ENCODE measurements around the gene GRM8.

GRM8 gene

DNA sequence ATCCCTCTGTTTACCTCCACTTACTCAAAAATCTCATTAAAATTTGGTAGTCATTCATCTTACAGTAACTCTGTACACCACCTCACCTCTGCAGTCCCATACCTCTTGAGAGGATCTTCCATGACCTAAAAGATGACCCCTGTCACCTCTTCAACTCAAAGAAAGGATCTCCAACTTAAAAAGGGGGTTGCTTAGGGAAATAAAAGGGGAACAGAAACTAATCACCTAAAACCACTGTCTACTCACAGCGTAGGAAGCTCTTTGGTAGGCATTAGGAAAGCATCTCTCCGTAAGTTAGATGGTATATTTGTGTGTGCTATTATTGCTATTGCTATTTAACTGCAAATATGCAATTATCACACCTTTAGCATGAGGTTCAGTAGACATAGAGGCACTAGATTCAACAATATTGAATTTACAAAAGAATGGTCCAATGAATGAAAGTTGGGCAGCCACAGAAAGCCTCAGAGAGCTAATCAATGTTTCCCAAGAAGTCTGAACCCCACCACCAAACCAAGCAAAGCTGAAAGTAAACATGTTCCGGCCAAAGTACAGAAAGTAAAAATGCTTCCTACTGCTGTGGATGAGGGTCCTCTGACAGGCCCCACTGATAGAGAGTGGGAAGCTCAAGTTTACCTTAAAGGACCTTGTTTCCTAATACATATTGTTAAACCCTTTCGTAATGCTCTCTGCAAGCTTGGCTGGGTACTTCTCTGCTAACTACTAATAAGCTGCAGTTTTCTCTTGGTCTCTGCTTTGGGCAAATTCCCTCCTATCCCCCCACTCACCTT, 105.8 kb downstream of the GRM8 start:
- no peak for DNase-seq

DNA sequence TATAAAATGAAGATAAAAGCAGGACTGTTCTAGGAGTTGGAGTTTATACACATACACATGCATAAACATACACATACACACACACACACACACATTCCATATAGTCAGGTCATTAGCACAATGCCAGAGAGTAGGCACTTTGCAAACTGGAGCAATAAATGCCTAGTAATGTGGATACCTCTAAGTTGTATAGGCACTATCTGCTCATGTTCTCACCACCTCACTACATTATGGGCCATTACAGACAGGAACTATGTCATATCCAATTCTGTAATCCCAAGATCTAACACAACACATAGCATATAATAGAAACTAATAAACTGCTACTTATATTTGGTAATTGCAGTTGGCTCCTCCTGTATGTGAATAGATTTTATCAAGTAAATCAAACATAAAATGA, 115.6 kb downstream of the GRM8 start:
- no peak for DNase-seq

- no peak for DNase-seq
These were observed 116.8 kb downstream of the GRM8 start for GRCh38 chr7:127135871-127136485.

DNA sequence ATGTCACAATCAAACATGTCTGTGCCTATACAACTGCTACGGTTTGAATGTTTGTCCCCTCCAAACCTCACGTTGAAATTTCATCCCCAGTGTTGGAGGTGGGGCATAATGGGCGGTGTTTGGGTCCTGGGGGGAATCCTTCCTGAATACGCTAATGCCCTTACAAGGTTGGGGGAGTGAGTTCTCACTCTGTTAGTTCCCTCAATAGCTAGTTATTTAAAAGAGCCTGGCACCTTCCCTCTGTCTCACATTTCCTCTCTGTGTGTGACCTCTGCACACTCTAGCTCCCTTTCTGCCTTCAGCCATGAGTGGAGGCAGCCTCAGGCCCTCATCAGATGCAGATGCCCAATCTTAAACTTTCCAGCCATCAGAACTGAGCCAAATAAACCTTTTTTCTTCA, 129.5 kb downstream of the GRM8 start:
- no peak for DNase-seq

DNA sequence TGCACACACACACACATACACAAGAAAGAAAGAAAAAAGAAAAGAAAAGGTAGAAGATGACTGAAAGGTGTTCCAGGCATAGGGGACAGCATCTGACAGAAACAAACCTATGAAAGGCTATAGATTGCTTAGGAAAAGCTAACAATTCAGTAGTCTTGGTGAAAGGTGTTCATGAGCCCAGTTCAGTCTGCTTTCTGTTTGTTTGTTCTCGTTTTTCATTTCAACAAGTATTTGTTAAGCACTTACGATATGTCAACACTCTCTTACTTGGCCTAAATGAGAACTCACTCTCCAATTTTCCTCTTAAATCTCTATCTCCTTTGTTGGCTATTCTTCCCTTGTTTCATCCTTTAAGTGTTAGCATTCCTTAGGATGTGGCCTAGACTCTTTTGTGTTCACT, 133.2 kb downstream of the GRM8 start:
- DNase-seq: no peak

DNA sequence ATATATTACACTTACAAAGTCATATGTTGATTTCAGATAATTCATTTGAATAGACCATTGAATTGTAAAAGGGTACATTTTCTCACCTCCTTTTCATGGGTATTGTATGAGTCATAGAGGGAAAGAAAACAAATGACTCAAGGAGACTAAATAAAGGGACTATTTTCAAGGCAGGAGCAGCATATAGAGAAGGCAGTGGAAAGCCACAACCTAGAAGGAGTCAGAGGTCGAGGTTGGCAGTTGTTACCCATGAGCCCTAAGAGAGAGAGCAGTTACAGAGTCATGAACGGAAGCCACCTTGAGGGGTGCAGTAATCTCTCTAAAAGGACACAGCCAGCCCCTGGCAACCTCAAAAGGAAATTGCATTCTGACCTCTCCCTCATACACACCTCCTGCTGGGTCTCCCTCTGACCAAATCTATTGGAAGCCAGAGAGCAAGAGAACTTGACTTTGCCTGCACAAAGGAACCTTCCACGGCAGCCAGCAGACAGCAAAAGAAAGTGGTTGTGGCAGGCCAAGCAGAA, 137.9 kb downstream of the GRM8 start:
- DNase-seq: no peak

DNA sequence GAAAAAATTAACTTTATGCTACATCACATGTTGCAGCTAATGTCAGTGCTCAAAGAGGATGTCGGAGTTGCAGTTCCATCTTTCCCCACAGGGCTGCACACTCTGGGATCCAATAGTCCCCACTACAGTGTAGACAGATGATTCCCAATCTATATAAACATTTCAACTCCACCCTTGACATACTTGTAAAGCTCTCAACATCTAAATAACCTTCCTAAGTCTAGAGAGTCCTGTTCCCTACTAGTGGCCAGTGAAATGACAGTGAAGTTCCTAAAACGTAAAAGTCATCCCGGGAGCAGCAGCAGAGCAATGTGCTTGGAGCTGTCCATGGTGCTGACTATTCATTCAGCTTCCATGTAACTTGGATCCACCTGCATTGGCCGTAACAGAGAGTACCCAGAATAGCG, 145.1 kb downstream of the GRM8 start:
- peak; percentile 38 for DNase-seq

DNA sequence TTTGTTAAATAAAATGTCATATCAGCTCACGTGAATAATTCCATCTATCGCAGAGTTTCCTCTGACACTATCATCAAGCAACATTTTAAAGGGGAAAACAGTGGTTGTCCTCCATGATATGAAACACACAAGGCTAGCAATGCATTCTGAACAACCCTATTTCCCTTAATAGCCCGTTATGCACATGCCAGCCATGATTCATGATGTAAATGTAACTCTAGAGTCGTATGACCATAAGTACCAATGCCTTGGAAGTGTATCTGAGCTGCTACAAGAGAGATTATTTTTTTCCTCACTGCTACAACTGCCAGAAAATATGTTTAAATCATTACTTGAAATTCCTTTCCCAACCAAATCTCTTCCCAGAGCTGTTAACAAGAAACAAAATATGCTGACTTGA, 159.4 kb downstream of the GRM8 start:
- DNase-seq: no peak

DNA sequence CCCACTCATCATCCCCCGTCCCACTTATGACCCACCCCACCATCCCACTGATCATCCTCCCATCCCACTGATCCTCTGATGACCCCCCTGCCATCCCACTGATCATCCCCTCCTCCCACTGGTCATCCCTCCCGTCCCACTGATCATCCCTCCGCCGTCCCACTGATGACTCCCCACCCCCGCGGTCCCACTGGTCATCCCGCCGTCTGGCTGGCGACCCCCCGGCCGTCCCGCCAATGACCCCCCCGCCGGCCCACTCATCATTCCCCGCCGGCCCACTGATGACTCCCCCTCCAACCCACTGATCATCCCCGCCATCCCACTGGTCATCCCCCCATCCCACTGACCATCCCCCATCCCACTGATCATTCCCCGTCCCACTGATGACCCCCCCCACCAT, 161.1 kb downstream of the GRM8 start:
- DNase-seq: no peak

DNA sequence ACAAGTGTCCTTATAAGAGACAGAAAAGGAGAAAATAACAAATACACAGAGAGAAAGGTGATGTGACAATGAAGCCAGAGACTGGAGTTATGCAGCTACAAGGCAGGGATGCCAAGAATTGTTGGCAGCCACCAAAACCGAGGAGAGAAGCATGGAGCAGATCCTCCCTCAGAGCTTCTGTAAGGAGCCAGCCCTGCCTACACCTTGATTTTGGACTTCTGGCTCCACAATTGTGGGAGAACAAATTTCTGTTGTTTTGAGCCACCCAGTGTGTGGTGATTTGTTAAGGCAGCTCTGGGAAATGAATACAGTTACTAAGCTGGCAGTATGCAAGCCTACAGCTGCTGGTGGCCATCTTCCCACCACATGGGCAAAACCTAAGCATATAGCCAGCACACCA, 163.6 kb downstream of the GRM8 start:
- DNase-seq: no peak

DNA sequence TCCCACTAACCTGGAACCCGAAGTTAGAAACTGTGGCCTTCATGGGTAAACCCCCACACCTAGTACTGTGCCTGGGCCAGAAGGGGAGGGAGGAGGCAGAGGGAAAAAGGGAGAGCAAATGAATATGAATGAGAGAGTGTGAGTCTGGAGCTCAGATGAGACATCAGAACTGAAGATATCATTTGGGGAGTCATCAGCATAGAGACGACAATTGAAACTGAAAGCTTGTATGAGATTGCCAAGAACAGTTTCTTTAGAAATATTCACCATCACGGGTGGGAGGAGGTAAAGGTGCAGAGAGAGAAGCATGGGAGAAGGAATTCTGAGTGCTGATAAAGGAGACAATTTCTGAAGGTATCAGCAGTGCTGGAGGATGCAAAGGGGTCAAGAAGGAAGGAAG, 171.2 kb downstream of the GRM8 start:
- DNase-seq: no peak

GRCh38 chr7:127080576-127080975, 172.2 kb downstream of the GRM8 start:
- no peak for DNase-seq

DNA sequence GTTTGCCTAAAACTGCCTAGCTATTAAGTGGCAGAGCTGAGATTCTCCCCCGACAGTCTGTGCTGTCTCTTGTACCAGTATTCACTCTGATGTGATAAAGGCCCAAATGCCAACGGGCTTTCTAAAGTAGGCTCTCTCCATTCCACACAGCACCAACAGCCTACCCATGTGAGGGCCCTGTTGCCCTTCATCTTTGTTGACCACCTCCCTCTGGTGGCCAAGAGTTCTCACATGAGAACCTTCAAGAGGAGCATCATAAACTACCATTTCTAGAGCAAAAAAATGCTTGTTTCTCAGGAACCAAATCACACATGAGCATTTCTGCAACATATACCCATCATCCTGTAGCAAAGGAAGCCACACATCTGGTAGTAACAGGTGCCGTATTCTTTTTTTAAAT, 185.8 kb downstream of the GRM8 start:
- DNase-seq: no peak

DNA sequence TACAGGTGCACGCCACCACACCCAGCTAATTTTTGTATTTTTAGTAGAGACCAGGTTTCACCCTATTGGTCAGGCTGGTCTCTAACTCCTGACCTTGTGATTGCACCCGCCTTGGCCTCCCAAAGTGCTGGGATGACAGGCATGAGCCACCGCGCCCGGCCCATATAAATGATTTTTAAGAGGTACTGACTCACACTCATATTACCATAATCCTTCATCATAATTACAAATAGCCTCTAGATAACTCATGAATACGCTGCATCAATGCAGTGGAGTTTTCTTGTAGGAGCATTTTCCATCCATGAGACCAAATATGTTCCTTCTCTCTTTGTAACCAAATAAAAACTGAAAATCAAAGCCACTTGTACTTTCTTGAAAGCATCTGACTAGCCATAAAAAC, 193.3 kb downstream of the GRM8 start:
- no peak for DNase-seq

DNA sequence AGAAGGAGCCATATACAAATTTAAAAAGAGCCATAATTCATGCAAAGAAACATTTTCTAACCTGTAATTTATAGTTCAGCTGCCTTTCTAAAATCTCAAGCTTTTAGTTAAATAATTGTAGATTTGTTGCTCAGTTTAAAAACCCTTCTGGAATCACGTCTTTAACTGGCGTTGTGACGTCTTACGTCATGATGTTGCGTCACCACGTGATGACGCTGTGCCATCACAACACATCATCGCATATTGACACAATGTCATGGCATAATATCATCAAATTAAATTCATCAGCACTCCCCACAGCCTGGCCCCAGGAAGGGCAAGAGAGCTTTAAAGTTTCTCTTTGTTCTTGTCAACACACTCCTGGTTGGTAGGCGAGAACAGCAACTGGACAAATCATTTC, 194.8 kb downstream of the GRM8 start:
- no peak for DNase-seq

DNA sequence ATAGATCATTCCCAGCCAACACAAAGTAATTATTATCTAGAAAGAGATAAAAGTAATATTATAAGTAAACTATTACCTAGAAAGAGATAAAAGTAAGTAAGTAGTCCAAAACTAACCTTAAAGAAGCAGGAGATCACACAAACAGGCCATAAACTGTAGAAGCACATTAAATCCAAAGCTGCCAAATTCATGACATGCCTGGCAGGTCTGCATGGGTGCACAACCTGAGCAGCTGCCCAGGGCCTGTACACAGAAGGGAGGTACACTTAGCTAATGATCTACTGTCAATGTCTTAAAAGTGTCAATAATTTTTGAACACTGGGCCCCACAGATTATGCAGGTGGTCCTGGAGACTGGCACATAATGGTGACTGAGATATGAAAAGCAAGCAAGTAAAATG, 196.5 kb downstream of the GRM8 start:
- no peak for DNase-seq

GRCh38 chr7:127047521-127047920, 205.2 kb downstream of the GRM8 start:
- no peak for DNase-seq

DNA sequence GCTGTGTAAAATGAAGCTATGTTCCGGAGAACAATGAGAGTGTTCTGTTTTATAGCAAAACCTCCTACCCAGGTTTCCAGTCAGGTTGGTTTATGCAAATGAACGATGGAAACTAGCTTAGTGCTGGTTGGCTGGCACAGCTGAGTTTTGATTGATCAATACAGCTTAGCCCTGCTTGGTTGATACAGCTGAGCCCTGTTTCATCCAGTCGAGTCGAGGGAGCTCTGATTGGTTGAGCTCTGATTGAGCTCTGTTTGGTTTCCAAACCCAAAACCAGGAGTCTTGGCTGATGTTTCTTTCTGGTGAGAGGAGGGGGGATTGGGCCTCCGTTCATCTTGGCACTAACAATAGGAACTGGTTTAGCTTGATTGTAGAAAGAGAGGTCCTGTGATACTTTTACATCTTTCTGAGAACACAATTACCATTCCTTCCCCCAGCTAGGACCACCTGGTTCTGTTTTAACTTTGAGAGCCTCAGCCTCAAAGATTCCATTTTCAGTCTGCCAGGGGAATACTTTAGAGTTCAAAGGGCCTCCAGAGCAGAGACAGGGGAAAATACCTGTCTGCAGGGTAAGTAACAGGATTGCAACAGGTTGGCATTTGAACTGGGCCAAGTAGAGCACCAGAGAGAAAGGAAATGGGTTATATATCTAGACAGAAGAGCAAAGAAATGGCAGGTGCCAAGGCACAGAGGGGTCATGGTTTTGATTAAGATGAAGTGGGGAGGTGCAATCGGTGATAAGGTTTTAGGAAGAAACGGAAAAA, 210.9 kb downstream of the GRM8 start:
- no peak for DNase-seq

DNA sequence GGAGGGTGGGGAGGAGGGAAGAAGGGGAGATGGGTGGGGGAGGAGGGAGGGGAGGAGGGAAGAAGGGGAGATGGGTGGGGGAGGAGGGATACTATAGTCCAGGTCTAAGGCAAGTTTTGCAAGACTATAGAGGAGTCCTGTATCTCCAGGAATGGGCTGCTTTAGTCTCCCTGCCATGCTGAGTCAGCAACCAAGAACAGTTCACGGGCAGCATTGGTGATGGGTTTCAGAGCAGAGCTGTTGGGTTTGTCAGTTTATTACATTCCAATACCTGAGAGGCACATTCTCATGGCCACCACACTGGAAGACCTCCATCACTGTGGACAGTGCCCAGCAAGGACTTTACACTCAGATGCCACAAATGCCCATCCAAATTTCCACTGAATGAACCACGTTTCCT, 212.7 kb downstream of the GRM8 start:
- DNase-seq: no peak

DNA sequence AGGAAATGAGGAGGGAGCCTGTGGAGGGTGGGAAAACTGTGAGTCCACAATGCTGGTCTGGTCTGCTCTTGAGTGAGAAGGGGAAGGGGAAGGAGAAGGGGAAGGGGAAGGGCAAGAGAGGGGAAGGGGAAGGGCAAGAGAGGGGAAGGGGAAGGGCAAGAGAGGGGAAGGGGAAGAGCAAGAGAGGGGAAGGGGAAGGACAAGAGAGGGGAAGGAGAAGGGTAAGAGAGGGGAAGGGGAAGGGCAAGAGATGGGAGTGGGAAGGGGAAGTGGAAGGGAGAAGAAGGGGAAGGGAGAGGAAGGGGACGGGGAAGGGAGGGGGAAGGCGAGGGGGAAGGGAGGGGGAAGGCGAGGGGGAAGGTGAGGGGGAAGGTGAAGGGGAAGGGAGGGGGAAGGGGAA, 213.2 kb downstream of the GRM8 start:
- DNase-seq: no peak

GRCh38 chr7:127035203-127035849, 217.4 kb downstream of the GRM8 start:
- DNase-seq: no peak

DNA sequence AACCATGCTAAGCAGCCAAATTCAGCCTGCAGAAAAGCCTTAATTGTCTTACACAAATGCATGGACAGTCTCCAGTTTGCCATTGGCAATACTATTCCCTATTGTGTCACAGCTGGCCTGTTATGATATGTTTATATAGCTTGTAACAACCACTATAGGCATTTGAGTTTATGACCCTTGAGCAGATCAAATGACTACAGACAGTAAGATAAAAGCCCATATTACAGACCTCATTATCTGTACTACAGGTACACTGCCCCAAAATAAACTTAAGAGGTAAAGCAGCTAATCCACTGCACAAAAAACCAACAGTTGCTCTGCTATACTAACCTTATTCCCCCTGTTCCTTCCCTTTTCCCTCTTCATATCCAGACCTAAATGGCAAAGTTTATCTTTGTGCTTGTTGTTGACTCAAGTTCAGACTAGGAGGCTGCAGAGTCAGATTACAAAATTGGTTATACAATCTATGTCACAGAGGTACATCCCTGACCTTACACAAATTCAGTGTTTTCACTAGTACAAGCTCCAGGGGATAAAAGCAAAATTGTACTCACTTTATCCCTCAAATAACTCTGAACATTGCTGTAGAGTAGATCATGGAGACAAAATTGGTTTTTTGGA, 218.4 kb downstream of the GRM8 start:
- no peak for DNase-seq

DNA sequence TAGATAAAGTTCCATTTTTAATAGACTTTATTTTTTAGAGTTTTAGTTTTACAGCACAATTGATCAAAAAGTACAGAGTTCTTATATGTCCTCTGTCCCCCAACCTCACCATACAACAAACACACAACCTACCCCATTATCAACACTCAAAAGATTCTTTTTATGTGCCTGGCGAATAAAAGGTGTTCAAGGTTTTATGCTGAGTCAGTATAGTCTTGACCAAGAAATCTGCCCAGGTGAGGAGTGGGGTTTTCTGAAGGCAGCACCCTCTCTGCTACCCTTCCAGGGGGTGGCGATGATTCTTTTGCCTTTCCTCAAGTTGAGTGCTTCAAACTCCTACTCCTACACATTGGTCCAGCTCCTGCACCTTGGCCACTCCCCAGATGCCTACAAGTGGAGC, 222.9 kb downstream of the GRM8 start:
- DNase-seq: no peak

Measured in GDM1 (cell line).